COLO829 (cell line): ENCODE measurements around the gene VSTM2B.

Experiments used
- DNase-seq: peaks from one replicate; pipeline ENCODE4 v3.0.0; 2012; ENCODE audit warnings: low spot score

The VSTM2B gene

DNA sequence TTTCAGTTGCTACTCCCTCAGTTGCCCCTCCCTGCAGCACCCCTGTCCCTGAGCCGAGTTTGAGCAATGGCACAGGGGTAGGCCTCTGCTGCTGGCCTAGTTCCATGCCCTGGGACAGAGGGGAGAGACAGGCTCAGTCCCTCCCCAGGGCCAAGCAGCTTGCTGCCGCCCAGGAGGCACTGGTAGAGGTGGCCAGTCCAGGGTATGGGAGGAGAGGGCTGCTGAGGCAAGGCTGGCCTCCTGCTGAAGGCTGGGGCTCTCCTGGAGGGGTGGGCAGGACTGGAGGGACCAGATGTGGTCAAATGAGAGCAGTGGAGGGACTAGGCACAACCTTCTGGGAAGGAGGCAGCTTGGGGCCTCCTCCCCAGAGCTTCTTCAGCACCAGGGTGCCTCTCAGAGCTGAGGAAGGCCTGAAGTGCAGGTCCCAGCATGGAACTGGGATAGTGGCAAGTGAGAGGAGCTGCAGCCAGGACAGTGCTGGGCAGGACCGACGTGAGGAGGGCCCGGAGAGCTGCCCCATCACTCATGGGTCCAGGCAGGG, 29.8 kb upstream of the VSTM2B start:
- DNase-seq, result no peak

DNA sequence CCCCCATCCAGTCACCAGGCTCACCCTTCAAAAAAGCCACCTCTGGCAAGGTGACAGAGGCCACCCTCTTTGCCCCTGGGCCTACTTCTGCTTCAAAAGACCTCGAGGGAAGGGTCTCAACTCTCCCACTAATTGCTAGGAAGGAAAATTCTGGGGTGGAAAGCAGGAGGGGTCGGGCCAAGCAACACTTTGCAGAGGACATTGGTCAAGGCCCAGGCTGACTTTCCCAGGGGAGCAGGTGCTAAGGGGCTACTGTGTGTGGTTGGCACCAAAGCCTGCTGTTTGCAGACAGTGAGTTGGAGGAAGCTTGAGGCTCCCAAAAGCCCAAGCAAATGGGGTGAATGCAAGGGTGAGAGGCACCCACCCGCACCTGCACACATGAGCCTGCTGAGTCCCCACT, 28.6 kb upstream of the VSTM2B start:
- no peak for DNase-seq

DNA sequence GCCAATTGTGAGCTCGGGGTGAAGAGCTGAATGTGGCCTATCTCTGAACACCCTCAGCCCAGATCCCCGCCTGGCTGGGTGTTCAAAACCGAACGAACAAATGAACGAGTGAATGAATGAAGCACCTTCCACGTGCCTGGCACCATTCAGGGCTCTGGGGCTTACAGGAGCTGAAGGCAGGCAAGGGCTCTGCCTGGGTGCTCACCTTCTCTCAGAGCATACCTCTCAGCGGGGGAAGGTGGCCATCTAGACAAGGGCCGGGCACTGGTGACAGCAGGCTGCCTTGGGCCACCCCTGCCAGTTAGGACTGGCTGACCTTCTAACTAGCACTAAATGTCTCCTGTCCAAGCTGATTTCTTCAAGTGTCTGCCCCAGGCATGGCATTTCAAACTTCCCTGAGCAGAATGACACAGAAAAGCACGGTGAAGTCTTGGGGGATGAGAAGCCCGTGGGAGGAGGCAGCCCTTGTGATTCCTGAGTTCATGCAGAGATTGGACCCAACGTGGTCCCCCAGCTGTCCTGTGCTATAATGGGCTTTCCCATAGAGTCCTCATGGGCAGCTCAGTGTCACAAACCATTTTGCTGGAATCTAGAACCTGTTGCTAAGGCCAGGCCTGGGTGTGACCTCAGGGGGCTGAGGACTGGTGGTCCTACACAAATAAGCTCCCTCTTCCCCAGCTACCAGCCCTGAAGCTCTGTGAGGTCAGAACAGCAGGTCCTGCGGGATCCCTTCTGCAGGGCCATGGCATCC, 27.9 kb upstream of the VSTM2B start:
- DNase-seq, result no peak

DNA sequence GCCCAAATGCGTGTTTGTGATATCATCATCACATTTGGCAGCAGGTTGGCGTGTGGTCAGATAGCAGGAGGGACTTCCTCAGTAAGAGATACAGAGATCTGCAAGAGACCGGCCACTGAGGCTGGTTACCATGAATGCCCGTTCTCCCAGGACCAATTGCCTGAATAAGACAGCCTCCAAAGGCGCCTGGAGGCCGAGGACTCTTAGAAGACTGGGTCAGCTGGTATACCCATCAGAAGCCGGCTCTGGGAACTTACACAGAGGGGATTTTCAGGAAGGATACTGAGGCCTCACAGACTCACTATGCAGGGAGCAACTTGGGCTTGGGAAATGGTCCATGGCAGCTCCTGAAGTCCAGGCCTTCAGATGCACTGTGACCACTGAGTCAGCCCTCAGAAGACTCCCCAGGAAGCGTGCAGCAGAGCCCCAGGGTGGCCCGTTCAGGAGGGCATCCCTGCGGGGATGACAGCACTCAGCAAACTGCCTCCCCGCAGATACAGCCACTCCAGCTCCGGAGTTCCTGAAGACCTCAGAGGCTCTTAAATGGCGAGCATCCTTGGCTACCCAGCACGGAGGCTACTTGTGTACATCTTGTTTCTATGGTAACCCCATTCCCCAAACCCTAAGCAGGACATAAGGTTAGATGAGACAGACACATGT, 26.4 kb upstream of the VSTM2B start:
- no peak for DNase-seq

DNA sequence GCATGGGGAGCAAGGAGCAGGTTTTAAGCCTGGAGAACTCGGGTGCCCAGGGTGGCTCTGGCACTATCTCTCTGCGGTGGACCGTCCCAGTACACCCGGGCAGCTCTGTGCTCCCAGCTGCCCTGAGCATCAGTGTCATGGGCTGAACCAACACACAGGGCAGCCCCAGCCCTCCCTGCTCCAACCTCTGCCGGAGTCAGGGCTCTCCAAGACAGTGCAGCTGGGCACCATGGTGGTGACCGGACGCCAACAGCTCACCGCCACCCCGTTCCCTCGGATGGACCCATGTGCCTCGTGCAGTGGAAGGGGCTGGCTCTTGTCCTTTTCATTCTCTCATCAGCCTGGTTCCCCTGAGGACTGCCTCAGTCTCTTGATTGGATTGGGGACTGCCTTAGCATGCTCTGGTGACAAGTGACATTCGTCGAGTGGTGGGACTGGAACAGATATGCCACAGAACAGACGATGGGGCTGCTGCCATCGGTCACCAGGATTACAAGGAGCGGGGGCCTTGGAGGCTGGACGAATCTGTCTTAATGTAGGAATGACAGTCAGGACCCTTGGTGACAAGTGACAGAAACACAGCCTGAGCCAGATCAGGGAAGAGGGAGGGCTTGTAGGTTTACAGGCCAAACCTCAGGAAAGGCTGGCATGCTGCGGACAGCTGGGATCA, 25.7 kb upstream of the VSTM2B start:
- no peak for DNase-seq

DNA sequence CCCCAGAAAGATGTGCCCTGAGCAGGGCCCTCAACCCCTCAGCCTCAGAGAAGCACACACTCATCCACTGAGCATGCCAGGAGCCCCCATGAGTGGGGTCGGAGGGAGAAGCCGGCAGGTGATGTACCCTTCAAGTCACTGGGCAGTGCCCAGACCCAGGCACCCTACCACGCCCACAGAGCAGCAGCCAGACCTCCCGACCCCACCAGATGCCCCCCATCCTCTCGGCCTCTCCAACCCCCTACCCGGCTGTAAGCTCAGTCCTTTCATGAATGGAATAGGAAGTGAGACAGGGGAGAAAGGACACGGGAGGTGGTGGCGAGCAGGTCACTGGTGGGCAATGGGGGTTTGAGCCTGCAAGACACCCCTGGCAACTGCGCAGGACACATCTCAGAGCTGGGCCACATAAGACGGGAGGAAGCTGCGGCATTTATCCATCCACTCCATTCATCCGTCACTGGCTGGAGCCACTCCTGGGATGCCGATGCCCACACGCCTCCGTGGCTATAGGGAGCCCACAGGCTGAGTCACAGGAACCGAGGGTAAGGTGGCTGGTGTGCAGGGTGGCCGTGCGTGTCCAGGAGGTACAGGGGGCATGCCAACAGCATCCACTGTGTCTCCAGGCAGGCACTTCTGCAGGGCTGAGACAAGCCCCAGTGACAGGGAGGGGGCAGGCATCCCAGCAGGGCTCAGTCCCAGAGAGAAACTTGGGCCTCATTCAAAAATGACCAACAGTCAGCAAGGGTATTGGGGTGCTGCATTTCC, 23.8 kb upstream of the VSTM2B start:
- DNase-seq, result no peak

DNA sequence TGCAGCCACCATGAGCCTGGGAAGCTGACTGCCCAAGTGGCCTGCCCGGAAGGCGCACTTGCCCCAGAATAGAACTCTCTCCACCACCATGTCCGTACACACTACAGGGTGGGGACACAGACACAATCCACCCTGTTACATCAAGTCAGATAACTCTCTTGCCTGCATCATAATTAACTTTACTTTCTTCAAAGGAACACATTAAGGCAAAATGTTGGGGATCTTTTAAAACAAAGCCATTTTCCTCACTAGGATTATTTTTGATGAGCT, 23.3 kb upstream of the VSTM2B start:
- no peak for DNase-seq

DNA sequence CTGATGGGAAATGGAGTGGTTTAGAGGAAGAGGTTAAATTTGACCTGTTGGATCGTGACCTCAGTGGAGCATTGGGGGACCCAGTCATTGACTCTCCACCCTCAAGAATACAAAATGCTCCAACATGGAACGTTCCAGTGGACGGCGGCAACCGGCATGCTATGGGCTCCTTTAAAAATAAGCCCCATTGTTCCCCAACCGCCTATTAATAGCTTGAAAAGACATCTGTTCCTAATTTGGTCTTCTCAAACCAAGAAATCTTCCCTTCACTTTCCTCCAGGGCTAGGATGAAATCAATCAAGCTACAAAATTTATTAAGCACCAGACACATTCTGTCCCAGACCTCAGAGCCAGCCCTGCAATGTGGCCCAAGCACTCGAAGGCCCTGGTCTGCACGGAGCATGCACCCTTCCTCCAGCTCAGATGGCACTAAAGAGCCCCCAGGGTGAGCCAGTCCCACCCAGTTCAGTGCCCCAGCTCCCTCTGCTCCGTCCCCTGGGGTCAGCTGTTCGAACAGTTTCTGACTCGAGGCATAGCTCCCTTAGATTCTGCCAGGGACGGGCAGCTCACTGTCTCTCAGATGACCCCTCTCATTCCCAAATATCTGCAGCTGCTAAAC, 22.5 kb upstream of the VSTM2B start:
- no peak for DNase-seq

DNA sequence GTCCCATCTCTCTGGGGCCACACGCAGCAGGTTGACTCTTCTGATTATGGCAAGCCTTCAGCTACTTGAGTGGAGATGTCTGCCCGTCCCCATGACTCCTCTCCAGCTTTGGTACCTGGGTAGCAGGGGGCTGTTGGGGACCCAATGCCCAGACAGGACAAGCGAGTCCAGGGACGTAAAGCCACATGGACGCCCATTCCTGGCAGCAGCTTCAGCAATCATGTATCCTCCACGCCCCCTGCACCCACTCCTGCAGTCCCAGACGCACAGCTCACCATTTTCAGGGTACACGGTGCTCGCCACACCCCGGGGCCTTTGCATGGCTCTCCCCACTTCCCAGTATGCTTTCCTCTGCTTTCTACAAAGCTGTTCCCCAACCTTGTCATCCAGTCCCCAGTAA, 22.0 kb upstream of the VSTM2B start:
- no peak for DNase-seq

DNA sequence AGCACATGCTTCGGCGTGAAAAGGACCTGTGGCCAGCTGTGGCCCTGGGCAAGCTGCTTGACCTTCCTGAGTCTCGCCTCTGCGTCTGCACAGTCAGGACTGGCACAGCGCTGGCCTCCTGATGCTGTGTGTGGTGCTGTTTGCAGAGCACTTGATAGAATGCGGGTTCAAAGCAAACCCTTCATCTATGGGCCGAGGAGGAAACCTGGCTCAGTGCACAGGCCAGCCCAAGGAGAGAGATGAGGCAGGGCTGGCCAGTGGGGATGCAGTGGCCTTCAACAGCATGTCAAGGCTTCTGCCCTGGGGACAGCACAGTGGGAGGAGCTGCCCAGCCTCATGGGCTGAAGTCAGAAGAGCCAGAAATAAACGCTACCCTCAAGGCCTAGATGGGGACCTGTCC, 21.3 kb upstream of the VSTM2B start:
- no peak for DNase-seq

DNA sequence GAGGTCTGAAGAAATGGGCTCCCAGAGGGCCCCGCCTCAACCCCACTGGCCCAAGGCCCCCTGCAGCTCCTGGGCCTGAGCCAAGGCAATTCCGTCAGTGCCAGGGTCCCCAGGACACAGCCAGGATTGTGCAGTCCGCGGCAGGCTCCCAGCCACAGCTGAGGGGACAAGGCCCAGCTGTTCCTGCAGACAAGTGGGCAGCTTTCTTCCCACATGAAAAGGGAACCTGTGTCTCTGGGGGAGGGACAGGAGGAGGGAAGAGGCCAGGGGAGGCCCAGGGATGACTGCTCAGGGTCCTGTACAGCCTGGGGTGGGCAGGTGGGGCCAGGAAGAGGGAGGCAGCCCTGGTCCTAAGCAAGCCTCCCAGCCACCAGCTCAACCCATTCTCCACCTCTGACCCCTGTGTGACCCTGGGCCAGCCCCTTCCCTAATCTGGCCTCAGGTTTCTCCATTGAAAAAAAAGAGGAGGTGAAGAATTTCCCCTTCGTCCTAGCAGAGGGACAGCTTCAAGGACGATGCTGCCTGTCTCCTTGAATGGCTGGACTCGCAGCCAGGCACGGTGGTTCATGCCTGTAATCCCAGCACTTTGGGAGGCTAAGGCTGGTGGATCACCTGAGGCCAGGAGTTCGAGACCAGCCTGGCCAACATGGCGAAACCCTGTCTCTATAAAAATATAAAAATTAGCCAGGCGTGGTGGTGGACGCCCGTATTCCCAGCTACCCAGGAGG, 20.5 kb upstream of the VSTM2B start:
- DNase-seq, result no peak

DNA sequence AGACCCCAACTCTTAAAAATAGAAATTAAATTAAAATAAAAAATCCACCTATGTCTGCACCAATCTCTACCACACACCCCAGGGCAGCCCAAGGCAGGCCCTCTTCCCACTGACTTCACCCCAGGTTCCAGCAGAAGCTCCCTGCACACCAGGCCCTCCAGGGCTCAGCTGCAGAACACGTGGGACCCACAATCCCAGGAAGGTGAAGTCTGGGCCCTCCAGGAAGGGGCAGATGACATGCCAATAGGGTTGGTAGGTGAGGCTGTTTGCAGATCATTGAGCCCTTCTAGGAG, 19.2 kb upstream of the VSTM2B start:
- DNase-seq, result no peak

DNA sequence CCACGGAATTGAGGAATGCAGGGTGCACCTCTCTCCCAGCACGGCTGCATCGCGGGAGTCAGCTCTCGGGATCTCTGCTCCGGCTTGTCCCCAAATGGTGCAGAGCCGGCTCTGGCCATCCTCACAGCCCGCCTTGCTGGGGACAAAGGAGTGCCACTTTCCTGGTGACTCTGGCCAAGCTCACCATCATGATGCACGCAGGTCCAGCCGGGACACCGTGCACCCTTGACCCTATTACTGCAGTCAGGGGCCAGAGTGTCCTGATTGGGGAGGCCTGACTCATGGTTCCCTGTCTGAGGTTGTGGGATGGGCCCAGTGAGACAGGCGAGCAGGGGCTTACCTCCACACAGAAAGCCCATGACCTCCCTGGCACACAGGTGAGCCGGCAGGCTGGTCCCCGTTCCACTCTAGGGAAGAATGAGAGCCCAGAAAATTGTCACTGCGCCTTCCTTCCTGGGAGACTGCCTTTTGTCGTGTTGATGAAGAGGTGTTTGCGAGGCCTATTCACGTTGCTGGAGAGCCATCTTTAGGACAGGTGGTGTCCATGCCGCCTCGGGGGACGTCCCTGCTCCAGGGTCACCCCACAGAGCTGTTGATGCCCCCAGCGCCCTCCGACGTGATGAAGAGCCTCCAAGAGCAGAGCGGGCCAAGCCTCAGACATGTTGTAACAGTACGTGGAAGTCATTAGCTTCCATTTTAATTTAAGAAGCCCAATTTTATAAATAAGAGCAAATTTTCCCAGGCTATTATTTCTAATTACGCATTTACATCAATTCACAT, 18.5 kb upstream of the VSTM2B start:
- no peak for DNase-seq

DNA sequence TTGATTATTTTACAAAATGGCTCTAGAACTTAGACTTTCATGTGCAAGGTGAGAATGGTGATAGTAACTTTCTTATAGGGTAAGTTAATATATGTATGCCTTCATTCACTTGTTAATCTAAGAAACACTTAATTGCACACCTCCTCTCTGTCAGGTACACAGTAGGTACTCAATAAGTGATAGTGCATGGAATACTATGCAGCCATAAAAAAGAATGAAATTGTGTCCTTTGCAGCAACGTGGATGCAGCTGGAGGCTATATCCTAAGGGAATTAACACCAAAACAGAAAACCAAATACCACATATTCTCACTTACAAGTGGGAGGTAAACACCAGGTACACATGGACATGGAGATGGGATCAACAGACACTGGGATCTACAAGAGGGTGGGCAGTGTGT, 17.6 kb upstream of the VSTM2B start:
- no peak for DNase-seq

DNA sequence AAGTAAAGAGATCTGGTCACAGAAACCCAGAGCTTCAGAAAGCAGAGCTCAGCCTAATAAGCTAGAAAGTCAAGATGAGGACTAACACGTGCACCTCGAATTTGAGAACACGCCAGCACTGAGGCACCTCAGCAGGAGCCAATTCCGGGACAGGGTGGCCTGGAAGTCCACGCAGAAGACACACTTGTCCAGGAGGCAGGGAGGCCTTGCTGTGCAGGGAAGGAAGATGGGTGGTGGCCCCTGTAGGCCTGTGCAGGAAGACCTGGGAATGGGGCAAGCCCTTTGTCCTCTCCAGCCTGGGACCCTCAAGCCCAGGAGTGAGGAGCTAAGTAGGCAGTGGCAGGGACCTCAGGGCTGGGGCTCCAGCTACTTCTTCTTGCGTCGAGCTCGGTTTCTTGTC, 16.3 kb upstream of the VSTM2B start:
- DNase-seq, result no peak

DNA sequence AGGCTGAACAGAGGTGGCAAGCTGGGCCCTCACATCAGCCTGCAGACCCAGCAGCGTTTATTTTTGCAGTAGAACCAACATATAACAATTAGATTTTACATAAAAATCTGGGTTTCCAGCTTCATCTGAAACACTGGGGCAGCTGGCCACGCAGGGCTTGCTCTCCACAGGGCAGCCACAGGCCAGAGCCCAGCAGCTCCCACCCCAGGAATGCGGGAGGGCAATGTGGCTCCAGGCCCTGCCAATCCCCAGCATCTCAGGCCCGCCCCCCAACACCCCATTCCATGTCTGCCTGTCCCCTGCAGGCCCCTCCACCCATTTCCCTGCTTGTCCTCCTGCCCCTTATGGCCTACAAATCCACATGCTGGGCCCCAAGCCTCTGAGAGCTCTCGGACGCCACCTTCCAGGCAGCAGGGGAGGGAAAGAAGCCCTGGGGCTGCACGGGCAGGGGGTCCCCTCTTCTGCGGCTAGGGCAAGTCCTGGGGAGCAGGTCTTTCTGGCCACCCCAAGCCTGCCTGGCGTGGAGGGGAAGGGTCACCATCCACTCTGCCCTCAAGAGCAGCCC, 15.0 kb upstream of the VSTM2B start:
- DNase-seq, result no peak

DNA sequence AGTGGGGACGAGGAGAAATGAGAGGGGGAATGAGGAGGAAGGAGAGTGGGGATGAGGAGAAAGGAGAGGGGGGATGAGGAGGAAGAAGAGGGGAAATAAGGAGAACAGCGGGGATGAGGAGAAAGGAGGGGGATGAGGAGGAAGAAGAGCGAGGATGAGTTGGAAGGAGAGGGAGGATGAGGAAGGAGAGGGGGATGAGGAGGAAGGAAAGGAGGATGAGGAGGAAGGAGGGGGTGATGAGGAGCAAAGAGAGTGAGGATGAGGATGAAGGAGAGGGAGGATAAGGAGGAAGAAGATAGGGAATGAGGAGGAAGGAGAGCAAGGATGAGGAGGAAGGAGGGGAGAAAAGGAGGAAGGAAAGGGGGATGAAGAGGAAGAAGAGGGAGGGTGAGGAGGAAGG, 14.0 kb upstream of the VSTM2B start:
- DNase-seq, result no peak

DNA sequence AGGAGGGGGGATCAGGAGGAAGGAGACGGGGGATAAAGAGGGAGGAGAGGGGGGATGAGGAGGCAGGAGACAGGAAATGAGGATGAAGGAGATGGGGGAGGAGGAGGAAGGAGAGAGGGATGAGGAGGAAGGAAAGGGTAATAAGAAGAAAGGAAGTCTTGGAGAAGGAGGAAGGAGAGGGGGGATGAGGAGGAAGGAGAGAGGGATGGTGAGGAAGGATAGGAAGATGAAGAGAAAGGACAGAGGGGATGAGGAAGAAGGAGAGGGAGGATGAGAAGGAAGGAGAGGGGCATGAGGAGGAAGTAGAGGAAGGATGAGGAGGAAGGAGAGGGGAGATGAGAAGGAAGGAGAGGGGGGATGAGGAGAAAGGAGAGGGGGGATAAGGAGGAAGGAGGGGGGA, 13.0 kb upstream of the VSTM2B start:
- DNase-seq, result no peak

DNA sequence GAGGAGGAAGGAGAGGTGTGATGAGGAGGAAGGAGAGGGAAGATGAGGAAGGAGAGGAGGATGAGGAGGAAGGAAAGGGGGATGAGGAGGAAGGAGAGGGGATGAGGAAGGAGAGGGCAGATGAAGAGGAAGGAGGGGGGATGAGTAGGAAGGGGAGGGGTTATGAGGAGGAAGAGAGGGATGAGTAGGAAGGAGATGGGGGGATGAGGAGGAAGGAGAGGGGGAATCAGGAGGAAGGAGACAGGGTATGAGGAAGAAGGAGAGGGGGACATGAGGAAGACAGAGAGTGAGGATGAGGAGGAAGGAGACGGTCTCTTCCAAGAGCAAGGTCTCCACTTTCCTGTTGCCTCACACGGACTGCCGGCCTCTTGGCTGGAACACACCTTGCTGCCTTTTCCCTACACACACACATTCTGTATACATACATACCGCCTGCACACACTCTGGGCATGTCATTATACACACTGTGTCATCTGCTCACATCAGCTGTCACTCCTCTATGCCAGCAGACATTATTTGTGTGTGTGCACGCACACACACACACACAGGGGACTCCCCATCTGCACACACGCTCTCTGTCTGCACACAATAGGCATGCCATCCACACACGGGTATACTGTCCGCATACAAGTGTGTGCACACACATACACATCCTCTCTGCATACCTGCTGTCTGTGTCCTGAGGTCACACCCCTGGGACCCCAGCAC, 11.1 kb upstream of the VSTM2B start:
- DNase-seq, result no peak

DNA sequence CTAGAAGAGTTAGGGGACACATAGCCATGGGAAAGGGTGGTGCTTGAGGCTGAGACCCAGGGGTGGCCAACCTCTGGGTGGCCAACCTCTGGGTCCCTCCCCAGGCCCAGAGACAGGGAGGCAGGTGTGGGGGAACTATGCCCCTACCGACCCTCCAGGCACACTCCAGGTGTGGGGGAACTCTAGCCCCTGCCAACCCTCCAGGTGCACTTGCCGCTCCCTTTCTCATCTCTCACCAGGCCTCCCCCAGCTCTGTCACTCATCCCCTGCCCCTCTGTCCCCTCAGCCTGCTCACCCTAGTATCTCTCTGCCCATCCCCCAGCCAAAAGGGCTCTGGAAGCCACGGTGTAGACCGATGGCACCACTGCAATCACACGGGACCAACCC, 10.6 kb upstream of the VSTM2B start:
- DNase-seq, result no peak
